HG02840 (cell line): ENCODE data around the gene SNCAIP.

Source experiments
- ATAC-seq: cut with Tn5 transposase; IDR thresholded peaks from one replicate; pipeline ENCODE4 v1.9.1; 2021; ENCODE audit warnings: mild to moderate bottlenecking, moderate library complexity, moderate number of reproducible peaks; ENCODE audit not compliant: unreplicated experiment, low FRiP score

SNCAIP gene

DNA sequence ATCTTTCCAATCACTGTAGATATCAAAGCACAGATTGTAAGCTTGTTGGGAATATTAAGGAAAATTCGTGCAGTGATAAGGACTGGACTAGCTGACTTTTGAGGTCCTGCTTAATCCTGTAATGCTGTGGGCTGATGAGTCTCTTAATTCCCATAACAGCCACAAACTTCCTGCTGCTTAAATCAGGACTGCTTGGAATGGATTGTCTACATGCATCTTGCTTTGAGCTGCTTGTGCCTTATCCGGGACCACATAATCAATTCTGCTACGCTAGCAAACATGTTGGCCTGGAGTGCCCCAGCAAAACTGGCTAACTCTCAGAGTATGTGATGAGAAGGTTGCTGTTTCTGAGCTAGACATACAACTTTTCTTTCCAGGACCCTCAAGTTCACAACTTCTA, 79.6 kb downstream of the SNCAIP start:
- no peak for ATAC-seq

DNA sequence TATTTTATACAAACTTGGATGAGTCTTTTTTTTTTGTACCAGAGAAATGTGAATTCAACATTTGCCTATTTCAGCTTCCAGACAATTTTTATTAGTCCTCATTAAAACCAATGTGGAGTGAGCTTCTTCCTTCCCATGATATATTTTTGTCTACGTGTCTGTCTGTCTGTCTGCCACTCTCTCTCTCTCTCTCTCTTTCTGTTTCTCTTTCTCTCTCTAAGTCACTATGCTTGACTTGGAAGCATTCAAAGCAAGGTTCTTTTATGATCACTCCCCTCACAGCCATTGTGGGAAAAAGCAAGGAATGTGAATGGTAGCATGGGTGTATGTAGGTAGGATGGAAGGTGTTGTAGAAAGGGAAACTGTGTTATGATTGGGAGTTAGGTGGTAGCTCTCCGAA, 80.2 kb downstream of the SNCAIP start:
- ATAC-seq, result no peak

GRCh38 chr5:122392824-122393223, 80.8 kb downstream of the SNCAIP start:
- no peak for ATAC-seq

- no peak for ATAC-seq
These were observed 82.4 kb downstream of the SNCAIP start for GRCh38 chr5:122394284-122394930.

DNA sequence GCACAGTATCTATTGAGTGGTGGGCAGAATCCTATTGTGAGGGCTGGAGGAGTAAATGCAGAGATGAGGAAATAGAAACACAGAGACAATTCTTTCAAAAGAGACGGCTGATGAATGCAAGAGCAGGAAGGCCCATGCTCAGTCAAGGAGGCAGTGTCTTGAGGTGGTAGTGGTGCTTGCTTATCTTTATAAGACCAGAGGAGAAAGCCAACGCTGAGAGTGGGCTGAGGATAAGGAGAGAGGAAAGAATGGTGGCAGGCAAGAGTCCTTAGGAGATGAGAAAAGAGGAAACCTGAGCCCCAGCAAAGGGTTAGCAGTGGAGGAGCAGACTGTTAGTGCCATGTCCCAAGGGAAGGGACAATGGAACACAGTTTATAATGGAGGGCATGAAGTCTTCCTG, 86.0 kb downstream of the SNCAIP start:
- ATAC-seq, result no peak

GRCh38 chr5:122400341-122400740, 88.3 kb downstream of the SNCAIP start:
- ATAC-seq, result no peak

DNA sequence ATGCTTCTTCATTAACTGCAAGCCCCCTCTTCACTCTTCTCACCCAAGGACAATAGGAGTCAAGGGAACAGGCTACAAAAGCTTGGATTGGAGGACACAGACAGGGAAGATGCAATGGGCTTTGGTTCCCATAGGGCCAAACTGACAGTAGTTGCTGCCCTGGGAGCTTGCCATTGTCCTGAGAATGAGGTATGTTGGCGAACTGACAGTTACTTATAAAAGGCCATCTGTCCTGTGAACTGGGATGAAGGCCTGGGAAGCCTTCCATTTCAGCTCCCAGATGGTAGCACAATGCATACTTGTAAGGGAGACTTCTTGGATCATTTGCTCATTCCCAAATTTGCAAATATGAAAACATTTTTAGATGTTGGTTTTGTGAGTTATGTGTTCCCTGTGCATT, 88.9 kb downstream of the SNCAIP start:
- ATAC-seq, result no peak

- no peak for ATAC-seq
These were observed 90.1 kb downstream of the SNCAIP start for GRCh38 chr5:122401976-122402725.

DNA sequence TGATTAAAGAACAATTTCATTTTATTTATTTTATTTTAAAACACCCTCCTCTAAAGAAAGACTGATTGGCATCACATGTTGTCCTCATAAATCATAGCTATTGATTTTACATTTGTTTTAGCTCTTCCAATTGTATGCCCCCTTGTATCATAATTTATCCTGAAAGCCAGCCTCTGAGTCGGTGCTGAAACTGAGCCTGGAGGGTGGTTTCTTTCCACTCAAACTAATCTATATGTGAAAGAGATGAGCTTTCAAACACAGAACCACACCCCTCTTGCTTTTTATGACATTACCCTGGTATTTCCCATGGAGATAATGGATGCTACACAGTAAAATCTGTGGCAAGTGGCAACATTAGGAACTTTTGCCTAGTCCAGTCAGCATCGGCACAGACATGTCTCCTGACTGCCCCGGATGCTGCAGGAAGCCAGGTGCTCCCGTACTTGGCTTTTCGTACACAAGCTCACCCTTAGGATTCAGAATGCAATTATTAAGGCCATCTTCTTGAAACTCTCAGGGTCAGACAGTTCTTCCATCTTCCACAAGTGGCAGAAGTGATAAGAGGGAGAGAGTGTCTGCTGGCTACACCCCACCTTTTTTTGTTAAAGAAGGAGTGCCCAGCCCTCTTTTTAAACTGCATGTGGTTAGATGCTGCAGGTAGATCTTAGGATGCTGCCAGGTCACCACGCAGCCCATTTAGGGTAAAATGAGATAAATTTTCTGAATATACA, 91.1 kb downstream of the SNCAIP start:
- no peak for ATAC-seq

GRCh38 chr5:122404018-122404417, 92.0 kb downstream of the SNCAIP start:
- no peak for ATAC-seq

- ATAC-seq, result no peak
These were observed 92.8 kb downstream of the SNCAIP start for GRCh38 chr5:122404653-122405362.

GRCh38 chr5:122405751-122406150, 93.7 kb downstream of the SNCAIP start:
- ATAC-seq, result no peak

- ATAC-seq, result no peak
These were observed 94.1 kb downstream of the SNCAIP start for GRCh38 chr5:122406181-122406580.

- no peak for ATAC-seq
These were observed 96.7 kb downstream of the SNCAIP start for GRCh38 chr5:122408592-122409224.

- ATAC-seq, result no peak
These were observed 100.9 kb downstream of the SNCAIP start for GRCh38 chr5:122412966-122413365.

GRCh38 chr5:122413722-122414121, 101.7 kb downstream of the SNCAIP start:
- ATAC-seq, result no peak

DNA sequence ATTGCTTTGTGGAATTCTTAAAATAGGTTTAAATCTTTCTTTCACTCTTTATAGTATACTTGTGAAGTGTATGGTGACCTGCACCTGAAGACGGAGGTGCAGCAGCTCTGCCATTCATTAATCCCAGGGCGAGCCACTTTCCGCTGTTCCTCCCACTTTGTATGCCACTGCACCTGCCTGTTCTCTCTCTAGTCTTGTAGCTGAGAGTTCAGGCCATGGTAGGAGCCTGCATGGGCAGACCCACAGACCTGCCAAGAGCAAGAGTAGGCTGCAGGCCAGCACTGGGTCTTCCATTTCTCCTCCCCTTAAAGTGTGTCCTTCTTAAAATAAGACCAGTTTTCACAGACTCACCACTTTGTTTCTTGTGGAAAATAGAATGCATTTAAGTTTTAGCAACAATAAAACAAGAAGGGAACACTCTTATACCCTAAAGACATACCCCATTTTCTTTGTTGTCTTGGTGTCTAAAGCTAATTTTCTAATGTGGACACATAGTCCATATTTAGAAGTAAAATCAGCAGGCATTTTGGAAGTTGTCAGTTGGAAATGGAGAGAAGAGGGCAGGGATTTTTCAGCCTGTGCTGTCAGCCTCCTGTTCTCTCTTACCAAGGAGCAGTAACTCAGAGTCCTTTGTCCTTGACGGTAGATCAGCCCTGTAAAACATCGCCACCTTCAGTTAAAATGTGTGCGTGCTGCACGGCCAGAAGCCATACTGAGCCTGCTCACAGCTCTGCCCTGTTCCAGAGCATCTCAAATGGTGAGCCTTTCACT, 103.2 kb downstream of the SNCAIP start:
- peak; percentile 73 for ATAC-seq

- no peak for ATAC-seq
These were observed 103.7 kb downstream of the SNCAIP start for GRCh38 chr5:122415801-122416120.

DNA sequence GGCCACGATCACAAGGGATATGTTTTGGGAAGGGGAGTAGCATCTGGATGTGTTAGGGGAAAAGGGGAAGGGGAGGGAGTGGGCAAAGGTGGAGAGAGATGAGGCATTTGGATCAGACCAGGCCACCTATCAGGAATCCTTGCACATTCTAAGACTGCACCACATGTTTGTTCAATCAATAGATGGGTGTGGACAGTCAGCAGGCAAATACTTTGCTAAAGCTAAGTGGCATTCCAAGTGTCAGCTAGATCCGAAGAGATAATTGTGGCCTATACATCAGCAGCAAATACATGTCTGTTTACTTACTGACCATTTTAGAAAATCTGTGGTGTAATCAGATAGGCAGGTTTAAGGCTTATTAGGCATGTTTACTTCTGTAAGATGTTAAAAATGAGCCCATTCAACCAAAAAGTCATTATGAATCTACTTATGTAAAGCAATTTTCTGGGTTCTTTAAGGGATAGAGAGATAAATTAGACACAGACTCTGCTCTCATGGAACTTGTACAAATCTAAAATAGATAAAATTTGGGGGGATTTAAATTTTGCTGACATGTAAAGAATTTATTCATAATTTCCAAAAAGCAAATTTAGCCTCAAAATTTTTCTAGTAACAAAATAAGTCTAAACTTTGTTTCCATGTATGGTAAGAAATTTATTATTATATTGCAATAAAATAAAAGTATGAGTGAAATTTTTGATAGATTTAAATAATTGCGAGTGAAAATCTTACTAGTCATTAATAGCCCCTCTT, 107.3 kb downstream of the SNCAIP start:
- no peak for ATAC-seq
